HUES48 (cell line): ENCODE data around the gene ZNF524.

Experiments
- H3K27ac ChIP-seq: one replicate; pipeline ENCODE4 v1.7.0; 2013; ENCODE audit warnings: low read depth, low read length, inconsistent platforms
- H3K27me3 ChIP-seq: 2 replicates; pipeline ENCODE4 v1.6.1; 2013; ENCODE audit warnings: mild to moderate bottlenecking, low read length; ENCODE audit not compliant: control insufficient read depth, insufficient read depth
- H3K36me3 ChIP-seq: 2 replicates; pipeline ENCODE4 v1.6.1; 2013; ENCODE audit warnings: low read length; ENCODE audit not compliant: control insufficient read depth, insufficient read depth
- H3K4me1 ChIP-seq: 2 replicates; pipeline ENCODE4 v1.6.1; 2013; ENCODE audit warnings: mild to moderate bottlenecking, low read length; ENCODE audit not compliant: control insufficient read depth, insufficient read depth
- H3K4me3 ChIP-seq: 2 replicates; pipeline ENCODE4 v1.5.1; 2013; ENCODE audit warnings: mild to moderate bottlenecking, low read depth, low read length
- H3K9ac ChIP-seq: 2 replicates; pipeline ENCODE4 v1.6.1; 2013; ENCODE audit warnings: mild to moderate bottlenecking, low read depth, low read length, moderate library complexity
- H3K9me3 ChIP-seq: 2 replicates; pipeline ENCODE4 v1.6.1; 2013; ENCODE audit warnings: low read length; ENCODE audit not compliant: control insufficient read depth, insufficient read depth

ZNF524 gene

GRCh38 chr19:55644842-55645511 lies 44.9 kb downstream of the ZNF524 start:
- Histone ChIP-seq H3K27ac (no peak overlapping the region), H3K36me3 (peaks cover 19% of the 10 kb centered on the region), H3K9me3 (no peaks in the 10 kb centered on the region), H3K9ac (no peak overlapping the region), H3K4me3 (peak overlapping the region; percentile 76), H3K27me3 (no peaks in the 10 kb centered on the region), H3K4me1 (peaks cover 16% of the 10 kb centered on the region)

GRCh38 chr19:55645512-55645881 lies 45.4 kb downstream of the ZNF524 start:
- Histone ChIP-seq H3K27me3 (no peaks in the 10 kb centered on the region), H3K36me3 (peaks cover 22% of the 10 kb centered on the region), H3K4me1 (peaks cover 13% of the 10 kb centered on the region), H3K9ac (no peak overlapping the region), H3K4me3 (no peak overlapping the region), H3K9me3 (no peaks in the 10 kb centered on the region), H3K27ac (no peak overlapping the region)

- H3K36me3 ChIP-seq, result peaks cover 22% of the 10 kb centered on the region
- H3K4me1 ChIP-seq, result peaks cover 13% of the 10 kb centered on the region
- H3K27ac ChIP-seq, result peak overlapping the region; percentile 70
- peak overlapping the region; percentile 95 for H3K4me3 ChIP-seq
- peak overlapping the region; percentile 34; the same call in 1 of the 2 replicates for H3K9ac ChIP-seq
- no peaks in the 10 kb centered on the region for H3K27me3 ChIP-seq
- no peaks in the 10 kb centered on the region for H3K9me3 ChIP-seq
Measured at GRCh38 chr19:55646889-55647731, 47.0 kb downstream of the ZNF524 start.

GRCh38 chr19:55647732-55648584 lies 47.9 kb downstream of the ZNF524 start, which contains the start of gene CCDC106:
TSS of gene CCDC106 (plus strand) at chr19:55648212. CDS start at chr19:55649047, 835 bp downstream.
- H3K27me3 ChIP-seq, result no peaks in the 10 kb centered on the region
- H3K36me3 ChIP-seq, result peaks cover 22% of the 10 kb centered on the region
- H3K4me3 ChIP-seq, result peak within 1 kb of the TSS; percentile 95
- peak within 1 kb of the TSS; percentile 77 for H3K9ac ChIP-seq
- H3K27ac ChIP-seq, result peak within 1 kb of the TSS; percentile 70
- H3K9me3 ChIP-seq, result no peaks in the 10 kb centered on the region
- peaks cover 10% of the 10 kb centered on the region for H3K4me1 ChIP-seq

GRCh38 chr19:55648585-55649267 lies 48.6 kb downstream of the ZNF524 start:
- peaks cover 7% of the 10 kb centered on the region for H3K4me1 ChIP-seq
- H3K9ac ChIP-seq, result peak overlapping the region; percentile 56; the same call in 1 of the 2 replicates
- peaks cover 22% of the 10 kb centered on the region for H3K36me3 ChIP-seq
- H3K9me3 ChIP-seq, result no peaks in the 10 kb centered on the region
- peak overlapping the region; percentile 95 for H3K4me3 ChIP-seq
- no peak overlapping the region for H3K27ac ChIP-seq
- H3K27me3 ChIP-seq, result no peaks in the 10 kb centered on the region

GRCh38 chr19:55649268-55650125 lies 49.4 kb downstream of the ZNF524 start:
- Histone ChIP-seq H3K27ac (no peak overlapping the region), H3K27me3 (no peaks in the 10 kb centered on the region), H3K4me1 (peaks cover 7% of the 10 kb centered on the region), H3K36me3 (peaks cover 21% of the 10 kb centered on the region), H3K9ac (no peak overlapping the region), H3K9me3 (no peaks in the 10 kb centered on the region), H3K4me3 (no peak overlapping the region)

GRCh38 chr19:55650126-55650557 lies 50.1 kb downstream of the ZNF524 start:
- no peak overlapping the region for H3K9ac ChIP-seq
- peaks cover 7% of the 10 kb centered on the region for H3K4me1 ChIP-seq
- no peak overlapping the region for H3K27ac ChIP-seq
- H3K27me3 ChIP-seq, result no peaks in the 10 kb centered on the region
- peaks cover 14% of the 10 kb centered on the region for H3K36me3 ChIP-seq
- H3K4me3 ChIP-seq, result no peak overlapping the region
- H3K9me3 ChIP-seq, result no peaks in the 10 kb centered on the region

GRCh38 chr19:55650602-55651230 lies 50.6 kb downstream of the ZNF524 start:
- H3K36me3 ChIP-seq, result peaks cover 9% of the 10 kb centered on the region
- H3K4me1 ChIP-seq, result peaks cover 7% of the 10 kb centered on the region
- H3K9ac ChIP-seq, result no peak overlapping the region
- H3K9me3 ChIP-seq, result no peaks in the 10 kb centered on the region
- H3K27ac ChIP-seq, result no peak overlapping the region
- H3K4me3 ChIP-seq, result no peak overlapping the region
- no peaks in the 10 kb centered on the region for H3K27me3 ChIP-seq

- Histone ChIP-seq H3K27ac (no peak overlapping the region), H3K4me3 (no peak overlapping the region), H3K4me1 (peaks cover 10% of the 10 kb centered on the region), H3K27me3 (no peaks in the 10 kb centered on the region), H3K9me3 (no peaks in the 10 kb centered on the region), H3K36me3 (peaks cover 6% of the 10 kb centered on the region; the same call in 1 of the 2 replicates), H3K9ac (no peak overlapping the region)
Measured at GRCh38 chr19:55651236-55651635, 51.1 kb downstream of the ZNF524 start.
